NCI-H510A treated with DMSO at 0.1 percent for 48 hours (cell line): ENCODE data around the gene PCDH9.

Experiments used
- DNase-seq: peaks from one replicate; lab custom pipeline; 2025; lab: John Stamatoyannopoulos, UW

PCDH9 gene

DNA sequence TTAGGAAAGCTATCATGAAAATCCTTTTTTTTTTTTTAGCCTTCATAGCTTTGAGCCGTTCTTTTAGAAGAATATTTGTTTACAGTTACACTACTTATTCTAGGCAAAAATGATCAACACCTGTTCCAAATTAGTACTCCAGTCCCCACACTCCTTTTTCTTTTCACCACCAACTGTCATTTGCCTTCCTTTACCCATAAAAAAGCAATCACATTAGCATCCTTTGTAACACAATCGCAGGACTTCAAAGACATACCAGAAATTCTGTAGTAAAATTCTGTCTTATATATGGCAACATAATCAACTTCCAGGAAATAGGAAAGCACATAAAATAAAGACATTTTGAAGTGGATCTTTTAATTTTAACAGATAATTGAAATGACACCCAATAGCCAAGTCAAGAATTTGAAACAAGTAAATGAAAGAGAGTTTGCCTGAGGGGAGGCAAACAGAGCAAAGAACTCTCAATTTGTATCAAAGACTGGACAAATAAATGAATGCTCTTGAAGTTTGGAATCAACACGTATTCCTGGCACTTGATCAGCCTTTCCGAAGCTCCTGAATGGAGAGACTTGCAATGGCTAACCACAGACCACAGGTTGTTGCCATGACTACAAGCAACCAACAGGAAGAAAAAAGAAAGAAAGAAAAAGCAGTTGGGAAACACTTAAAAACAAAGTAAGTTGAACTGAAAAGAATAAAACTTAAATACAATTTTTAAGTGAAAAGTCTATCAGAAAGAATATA is 206.8 kb downstream of the PCDH9 start:
- no peak for DNase-seq

DNA sequence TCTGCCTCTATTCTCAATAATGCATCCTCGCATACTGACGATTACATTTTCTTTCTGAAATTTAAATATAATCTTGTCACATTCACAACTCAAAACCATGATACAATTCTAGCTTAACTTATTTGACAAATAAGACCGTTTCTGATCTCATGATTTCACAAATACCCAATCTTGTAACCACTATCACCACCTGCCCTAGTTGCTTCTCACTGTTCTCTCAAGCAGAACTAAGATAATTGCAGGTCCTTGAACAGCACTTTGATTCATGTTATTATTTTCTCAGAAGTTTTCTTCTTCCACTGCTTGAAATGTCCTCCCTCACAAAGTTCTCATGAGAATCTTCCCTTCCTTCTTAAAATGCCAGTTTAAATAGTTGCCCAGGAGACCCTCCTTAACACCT is 211.4 kb downstream of the PCDH9 start:
- no peak for DNase-seq

DNA sequence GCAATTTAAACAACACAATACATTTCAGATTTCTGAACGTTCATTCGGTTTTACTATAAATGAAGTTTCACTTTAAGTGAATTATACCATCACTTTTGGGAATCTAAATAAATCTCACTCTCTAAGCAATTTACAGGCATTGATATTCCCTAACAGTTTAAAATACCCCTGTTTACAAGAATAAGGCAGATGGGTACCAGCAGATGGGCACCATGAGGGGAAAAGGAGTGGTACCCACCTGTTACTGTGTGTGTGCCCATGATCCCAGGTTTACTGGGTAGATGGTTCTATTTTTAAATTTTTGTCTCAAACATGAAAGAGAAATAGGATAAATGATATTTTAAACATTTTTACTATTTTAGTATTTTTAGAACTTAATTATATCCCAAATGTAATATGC is 212.9 kb downstream of the PCDH9 start:
- no peak for DNase-seq

DNA sequence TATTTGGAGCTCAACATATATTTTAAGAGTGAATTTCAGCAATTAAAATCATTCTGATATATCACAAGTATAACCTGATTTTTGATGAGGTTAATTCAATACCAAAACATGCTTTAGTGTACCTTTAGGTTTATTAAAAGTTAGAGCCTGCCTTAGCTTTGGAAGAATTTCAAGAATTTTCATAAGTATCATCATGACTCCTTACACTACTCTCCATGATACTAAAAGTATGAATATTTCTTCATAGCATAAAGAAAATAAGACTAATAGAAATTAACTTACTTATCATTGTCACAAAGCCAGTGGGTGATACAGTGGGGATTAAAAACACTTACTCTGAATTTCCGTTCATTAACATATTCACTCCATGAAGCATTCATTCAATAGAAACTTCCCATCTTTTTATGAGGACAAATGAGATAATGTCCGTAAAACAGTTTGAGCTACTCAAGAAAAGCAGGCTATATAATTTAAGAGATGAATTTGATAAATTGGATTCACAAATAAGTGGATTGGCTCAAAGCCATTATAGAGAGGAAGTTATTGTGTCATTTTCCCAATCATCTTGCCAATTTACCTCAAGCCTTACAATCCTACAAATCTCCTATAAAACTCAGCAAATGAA is 214.0 kb downstream of the PCDH9 start:
- no peak for DNase-seq

DNA sequence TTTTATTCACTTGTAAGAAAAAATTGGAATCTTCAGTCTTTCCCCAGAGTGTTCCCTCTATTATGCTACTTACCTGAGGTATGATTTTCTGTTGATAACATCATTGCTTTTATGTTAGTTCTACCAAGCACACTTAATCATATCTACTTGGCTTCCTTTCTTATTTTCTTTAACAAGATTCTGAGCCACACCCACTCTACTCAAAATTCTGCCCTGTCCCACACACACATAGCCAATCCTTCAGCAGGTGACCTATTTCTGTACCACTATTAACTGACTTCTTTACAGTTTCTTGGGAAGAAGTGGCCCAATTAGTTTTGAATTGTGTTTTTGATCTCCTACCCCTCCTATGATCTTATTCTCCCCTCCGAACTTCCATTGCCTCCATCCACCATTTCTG is 215.7 kb downstream of the PCDH9 start:
- no peak for DNase-seq

DNA sequence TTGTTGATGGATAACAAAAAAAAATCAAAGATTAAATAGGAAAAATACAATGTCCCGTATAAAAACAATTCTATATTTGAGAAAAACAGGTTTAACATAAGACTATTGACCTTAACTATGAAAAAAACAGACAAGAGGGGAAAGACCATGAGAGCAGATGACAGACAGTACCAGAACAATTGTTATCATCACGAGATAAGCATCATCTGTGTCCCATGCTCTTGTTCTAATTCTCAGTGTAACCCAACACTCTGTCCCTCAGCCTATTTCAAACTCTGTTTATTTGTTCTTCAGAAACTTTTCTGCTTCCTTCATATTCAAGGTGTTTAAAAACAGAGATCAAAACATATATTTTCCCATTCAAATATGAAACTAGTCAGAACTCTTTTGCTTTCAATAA is 216.4 kb downstream of the PCDH9 start:
- no peak for DNase-seq

DNA sequence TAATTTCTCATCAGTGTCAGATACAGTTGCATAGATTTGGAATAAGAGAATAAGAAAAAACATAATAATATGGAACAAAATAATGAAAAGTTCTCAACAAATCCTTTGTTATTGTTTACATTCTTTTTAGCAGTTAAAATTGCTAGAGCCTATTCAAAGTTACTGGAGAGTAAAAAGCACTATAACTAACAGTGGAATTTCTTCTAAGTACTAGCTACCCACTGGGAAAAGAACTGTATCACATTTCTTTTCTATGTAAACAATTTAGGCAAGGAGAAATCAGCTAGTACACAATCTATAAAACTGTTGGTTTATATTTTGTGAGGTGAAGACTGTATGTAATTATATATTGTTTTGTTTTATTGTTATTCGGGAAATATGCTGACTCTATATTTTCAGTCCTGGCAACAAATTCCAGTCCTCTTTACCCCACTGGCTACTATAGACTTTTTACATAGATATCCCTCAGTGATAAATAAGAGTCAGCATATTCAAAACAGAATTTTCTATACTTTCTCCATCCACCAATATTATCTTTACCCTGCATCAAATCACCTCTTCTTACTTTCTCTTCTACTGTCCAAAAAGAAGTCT is 222.0 kb downstream of the PCDH9 start:
- no peak for DNase-seq

DNA sequence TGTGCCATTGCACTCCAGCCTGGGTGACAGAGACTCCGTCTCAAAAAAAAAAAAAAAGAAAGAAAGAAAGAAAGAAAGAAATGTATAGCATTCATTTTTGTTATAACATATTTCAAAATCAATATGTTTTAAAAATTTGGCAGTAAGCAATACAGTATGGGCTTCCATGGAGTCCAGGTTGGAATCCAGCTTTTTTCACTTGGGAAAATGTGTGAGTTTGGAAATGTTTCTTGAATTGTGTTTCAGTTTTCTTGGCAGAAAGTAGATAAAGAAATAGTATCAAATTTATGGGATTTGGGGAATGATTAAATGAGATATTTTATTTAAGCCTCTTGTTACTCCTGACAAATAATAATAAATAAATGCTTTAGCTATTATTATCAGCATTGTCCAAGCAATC is 225.6 kb downstream of the PCDH9 start:
- DNase-seq: no peak

DNA sequence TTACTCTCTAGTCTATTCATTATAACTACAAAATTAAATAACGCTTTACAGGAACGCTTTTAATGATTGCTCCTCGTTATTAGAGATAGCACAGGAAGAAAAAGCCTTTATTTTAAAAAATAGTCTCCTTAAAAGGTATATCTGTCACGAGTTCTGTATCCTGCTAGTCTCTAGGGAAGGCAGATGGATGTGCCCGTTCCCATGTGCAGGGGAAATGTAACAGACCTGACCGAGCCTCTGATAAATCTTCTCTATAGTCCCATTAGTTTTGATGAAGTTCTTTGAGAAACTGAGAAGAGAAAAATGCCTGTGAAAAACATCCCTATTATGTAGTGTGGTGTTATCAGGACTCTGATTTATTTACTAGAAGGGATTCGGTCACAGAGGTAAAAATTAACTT is 226.4 kb downstream of the PCDH9 start:
- no peak for DNase-seq

DNA sequence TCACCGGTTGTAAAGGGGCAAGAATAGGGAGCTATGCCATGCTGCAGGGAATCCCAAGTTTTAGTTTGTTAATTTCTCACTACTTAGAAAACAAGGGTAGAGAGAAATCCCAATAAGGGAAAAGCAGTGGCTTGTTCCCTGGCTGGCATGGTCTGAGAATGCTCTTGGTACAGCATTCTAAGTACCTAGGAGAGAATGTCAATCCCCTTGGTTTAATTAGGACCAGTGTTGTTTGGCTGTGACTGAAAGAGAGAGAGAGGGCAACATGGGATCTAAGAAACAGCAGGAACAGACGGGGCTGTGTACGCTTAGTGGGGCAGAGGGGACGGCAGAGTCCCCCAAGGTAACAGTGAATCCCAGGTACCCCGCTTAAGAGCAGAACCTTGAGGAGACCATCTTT is 228.8 kb downstream of the PCDH9 start:
- no peak for DNase-seq

DNA sequence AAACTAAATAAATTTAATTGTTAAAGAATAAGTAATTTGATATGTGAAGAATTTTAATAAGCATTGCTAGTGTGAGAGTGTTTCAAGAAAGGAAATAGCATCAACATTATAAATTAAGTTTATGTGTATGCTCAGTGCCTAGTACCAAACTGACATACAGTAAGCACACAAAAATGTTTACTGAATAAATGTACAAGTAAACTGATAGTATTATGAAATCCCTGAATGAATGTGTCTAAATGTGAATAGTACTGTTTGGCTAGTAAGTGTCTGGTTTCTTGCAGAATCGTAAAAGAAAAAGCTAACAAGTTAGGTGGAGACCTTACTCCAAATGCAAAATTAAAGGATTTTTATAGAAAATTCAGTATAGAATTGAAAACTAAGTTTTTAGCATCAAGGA is 233.6 kb downstream of the PCDH9 start:
- no peak for DNase-seq

DNA sequence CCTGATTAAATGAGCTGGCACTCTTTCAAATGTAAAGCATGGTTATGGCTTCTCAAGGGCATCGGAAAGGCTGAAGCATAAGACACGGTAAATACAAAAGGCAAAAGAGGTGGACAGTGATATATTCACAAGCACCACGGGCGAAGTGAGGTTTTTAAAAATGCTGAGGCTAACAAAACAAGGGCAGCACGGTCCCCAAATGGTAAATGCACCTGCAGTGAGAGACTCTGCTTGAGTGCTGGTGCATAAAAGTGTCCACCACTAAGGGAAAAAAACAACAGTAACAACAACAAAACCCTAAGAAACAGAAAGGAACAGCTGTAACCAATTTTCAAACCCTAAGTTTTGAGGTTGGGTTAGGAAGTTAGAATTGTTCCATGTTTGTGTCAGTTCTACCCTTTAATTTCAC is 234.9 kb downstream of the PCDH9 start:
- DNase-seq: peak; percentile 14

DNA sequence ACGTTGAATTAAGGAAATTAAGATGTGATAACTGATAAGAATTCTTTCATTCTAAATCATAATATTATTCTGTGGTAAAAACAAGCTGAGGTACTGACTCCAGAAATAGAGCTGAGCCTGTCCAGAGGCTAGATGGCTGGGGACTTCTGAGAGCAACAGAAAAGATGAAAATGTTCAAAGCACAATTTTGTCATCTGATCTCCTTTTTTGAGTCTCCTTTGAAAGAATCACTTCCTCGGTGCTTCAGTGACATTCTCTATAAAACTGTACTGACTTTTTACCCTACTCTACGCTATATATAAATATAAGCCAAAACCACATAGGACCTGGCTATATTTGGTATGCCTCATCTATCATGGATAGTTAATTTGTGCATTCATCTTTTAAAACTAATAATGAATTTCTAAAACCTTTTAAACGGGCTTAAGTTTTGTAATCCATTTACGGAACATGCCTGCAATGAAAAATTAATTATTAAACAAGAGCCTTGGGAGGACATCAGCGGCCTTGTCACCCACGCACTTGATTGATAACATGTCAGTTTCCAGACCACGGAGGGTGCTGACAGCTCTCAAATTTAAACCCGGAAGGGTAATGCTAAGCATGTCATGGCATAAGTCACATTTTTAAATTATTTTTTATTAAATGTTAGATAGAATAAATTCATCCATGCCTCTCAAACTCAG is 235.5 kb downstream of the PCDH9 start:
- DNase-seq: no peak

DNA sequence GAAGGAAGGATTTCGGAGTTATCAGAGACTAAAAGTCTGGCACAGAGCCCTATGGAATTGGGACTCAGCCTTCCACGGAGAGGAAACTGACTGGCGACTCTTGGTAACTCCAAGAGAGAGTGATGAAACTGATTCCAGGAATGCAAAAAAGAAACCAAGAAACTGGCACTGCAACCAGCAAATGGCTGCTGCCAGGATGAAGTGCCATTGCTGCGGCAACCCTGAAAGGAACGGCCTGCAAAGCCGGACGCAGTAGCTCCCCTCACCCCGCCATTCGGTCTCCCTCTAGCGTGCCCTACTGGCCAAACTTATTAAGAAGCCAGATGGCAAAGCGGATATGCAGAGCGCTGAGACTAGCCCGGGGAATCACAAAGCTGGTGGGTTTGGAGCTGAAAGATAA is 236.0 kb downstream of the PCDH9 start:
- no peak for DNase-seq

DNA sequence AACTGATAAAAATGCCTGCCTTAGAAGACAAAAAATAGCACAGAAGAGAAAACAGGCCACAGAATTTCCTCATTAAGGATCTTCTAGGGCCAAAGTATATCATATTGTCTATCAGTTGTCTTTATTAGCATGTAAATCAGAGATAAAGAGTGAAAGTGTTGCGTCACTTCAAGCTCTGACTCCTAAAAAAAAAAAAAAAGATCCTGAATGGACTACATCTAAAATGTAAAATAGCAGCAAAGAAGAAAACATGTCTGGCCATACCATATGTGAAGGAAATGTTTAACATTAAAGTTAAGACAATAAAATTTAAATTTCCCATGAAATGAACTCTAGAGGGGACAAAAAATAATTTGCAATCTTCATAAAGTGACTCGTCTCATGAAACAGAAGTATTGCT is 237.4 kb downstream of the PCDH9 start:
- DNase-seq: no peak

DNA sequence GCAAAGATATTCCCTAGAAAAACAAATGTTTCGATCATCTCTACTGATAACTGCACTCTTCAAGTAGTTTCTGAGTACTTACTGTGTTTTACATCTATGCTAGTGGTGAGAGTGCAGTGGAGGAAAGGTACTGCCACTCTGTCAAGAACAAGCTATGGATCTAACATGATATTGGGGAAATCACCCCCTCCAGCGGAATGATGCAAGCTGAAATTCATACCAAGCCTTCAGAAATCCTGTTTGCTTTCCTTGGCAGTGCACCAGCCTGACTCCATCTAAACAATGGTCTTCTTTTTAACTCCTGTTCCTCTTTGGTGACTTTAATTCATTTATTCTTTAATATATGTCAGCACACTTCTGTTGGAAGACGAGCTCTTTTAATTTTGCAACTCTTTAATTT is 238.0 kb downstream of the PCDH9 start:
- no peak for DNase-seq

DNA sequence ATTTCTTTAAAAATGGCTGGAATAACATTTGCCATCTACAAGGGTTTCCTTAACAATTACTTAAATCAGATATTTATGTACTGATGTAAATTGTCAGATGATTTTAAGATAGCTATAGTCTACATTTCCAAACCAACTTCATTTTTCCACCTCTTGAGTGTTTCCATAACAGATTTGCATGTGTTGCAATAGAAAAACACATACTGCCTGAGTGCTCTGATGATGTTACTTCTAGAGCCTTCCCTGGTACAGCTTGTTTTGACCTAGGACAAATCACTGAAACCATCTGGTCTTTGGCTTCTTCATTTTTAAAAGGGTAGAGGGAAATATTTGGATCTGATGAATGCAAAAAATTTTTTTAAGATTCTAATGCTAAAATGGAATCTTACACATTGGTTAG is 245.9 kb downstream of the PCDH9 start:
- no peak for DNase-seq

DNA sequence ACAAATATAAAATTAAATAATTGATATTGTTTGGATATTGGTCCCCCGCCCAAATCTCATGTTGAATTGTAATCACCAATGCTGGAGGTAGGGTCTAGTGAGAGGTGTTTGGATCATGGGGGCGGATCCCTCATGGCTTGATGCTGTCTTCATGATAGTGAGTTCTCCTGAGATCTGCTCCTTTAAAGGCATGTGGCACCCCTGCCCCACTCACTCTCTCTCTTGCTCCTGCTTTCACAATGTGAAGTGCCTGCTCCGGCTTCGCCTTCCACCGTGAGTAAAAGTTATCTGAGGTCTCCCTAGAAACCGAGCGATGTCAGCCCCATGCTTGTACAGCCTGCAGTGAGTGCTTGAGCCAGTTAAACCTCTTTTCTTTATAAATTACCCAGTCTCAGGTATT is 248.2 kb downstream of the PCDH9 start:
- no peak for DNase-seq

DNA sequence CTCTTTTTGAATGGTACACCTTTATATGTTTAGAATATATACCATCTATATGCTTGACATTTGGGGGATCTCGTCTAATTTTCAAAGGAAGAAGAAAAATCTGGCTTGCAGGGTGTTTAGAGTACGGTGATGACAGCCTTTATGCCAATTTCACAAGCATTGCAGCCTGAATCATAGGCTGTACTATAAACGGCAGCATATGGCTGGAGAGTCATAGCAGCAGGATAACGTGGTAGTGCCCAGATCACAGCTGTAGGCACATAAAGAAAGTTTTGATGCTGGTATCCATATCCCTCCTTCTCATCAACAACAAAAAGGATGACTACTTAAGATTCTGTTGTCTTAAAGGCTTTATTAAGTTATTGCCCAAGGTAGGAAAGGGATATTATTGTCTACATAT is 253.0 kb downstream of the PCDH9 start:
- DNase-seq: no peak

DNA sequence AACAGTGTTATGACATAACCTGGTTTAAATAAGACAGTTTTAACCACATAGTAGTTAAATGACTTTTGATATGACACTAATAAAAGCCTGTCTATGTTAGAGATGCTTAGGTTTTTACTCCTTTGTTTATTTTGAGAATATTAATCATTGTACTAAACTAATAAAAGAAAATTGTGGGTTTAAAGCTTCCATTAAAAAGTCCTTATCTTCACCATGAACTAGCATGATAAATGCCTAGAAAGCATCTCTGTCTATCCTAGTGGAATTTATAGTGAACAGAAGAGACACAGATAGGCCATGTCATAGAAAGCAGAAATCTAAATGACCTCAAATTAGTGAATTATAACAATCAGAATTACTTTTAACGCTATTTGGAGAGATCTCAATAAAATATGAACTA is 255.2 kb downstream of the PCDH9 start:
- DNase-seq: no peak

DNA sequence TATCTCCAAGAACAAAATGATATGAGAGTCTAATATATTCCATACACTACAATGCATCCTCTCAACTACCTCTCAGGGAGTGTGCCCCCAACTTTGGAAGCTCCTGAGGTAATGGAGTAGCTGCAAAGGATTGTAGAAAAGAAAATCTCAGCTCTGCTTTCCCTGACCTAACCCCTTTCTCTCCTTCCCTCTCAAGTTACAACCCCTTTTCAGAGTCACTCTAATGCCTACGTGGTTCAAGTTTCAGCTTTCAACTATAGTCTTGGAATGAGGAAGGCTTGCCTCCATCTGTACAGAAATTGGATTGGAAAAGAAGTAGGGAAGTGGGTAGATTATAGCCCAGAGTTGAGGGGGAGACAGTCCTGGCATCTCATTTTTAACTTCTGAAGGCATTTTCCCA is 256.0 kb downstream of the PCDH9 start:
- no peak for DNase-seq

DNA sequence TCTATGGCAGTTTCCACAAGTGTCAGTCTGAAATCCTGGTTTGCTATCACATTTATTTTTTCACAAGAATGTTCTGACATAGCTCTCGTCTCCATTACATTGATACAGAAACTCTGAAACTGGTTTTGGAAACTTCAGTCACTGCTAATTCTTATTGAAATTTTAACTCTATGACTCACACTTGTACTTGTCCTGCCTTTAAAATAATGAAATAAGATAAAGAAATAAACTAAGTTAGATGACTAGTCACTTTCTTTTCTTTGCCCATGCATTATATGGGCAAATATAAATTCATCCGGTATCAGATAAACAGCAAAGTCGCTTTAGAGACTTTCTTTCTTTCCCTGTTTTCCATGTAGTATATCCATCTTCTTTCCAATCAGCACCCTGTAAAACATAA is 257.5 kb downstream of the PCDH9 start:
- no peak for DNase-seq

DNA sequence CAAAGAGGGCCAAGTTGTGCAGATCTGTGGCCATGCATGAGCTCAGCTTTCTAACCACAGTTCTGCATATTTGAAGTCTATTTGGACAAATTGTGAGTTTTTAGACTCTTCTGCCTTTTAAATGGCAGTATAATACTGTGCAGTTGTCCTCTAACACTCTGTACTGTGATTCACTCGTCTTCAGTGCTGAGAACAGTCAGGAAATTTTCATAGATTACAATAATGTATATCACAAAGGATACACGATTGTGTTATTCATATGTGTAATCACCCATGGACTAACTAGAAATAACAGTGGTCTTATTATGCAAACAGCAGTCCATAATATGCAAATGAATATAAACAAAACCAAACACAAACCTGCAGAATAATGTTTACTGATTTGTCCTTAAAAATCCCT is 259.1 kb downstream of the PCDH9 start:
- DNase-seq: no peak
